NOMO-1 (cell line): ENCODE results near the gene AP5M1.
"Not testable (repeated sequence)": the region's sequence is repeated elsewhere in the genome, so short reads cannot be mapped to it uniquely, and the experiment has no call there.

Experiments
- DNase-seq, 2 experiments: peaks; one replicate each; lab custom pipeline; 2025; ENCODE audit not compliant: unreplicated experiment in 2 of 2; lab: John Stamatoyannopoulos, UW

The AP5M1 gene

GRCh38 chr14:57268161-57269069, at the start of gene AP5M1, which contains the start of gene EXOC5:
AP5M1 (plus strand) TSS chr14:57268971; CDS start chr14:57269315, 344 bp downstream.
EXOC5 (minus strand) TSS chr14:57268905; CDS start chr14:57268648, 257 bp downstream.
- peak; percentile 91 to 92 for DNase-seq

GRCh38 chr14:57221931-57222330, 46.8 kb upstream of the AP5M1 start:
- DNase-seq: no peak

- DNase-seq: no peak
Observed at GRCh38 chr14:57227083-57227482, 41.7 kb upstream of the AP5M1 start.

- DNase-seq: not testable (repeated sequence)
Observed at GRCh38 chr14:57228320-57228719, 40.5 kb upstream of the AP5M1 start.

- no peak for DNase-seq
Observed at GRCh38 chr14:57232006-57232405, 36.8 kb upstream of the AP5M1 start.

- DNase-seq: not testable (repeated sequence)
Observed at GRCh38 chr14:57240115-57240514, 28.7 kb upstream of the AP5M1 start.

GRCh38 chr14:57243320-57243719, 25.5 kb upstream of the AP5M1 start:
- DNase-seq: no peak

- no peak for DNase-seq
Observed at GRCh38 chr14:57244106-57244505, 24.7 kb upstream of the AP5M1 start.

GRCh38 chr14:57245941-57246340, 22.8 kb upstream of the AP5M1 start:
- DNase-seq: no peak

GRCh38 chr14:57246933-57247657, 21.7 kb upstream of the AP5M1 start:
- peak in 1 of 2 experiments; percentile 55 for DNase-seq

- DNase-seq: no peak
Observed at GRCh38 chr14:57254884-57255283, 13.9 kb upstream of the AP5M1 start.

GRCh38 chr14:57258221-57258620, 10.6 kb upstream of the AP5M1 start:
- not testable (repeated sequence) for DNase-seq

- DNase-seq: no peak
Observed at GRCh38 chr14:57259672-57260071, 9.1 kb upstream of the AP5M1 start.

GRCh38 chr14:57261604-57262003, 7.2 kb upstream of the AP5M1 start:
- no peak for DNase-seq

- DNase-seq: no peak
Observed at GRCh38 chr14:57262117-57262516, 6.7 kb upstream of the AP5M1 start.

- DNase-seq: no peak
Observed at GRCh38 chr14:57266065-57266464, 2.7 kb upstream of the AP5M1 start.

- DNase-seq: no peak
Observed at GRCh38 chr14:57273236-57273635, 4.5 kb downstream of the AP5M1 start.

GRCh38 chr14:57274551-57274950, 5.8 kb downstream of the AP5M1 start:
- DNase-seq: no peak

GRCh38 chr14:57275023-57275664, 6.4 kb downstream of the AP5M1 start:
- no peak for DNase-seq

GRCh38 chr14:57277062-57277461, 8.3 kb downstream of the AP5M1 start:
- DNase-seq: no peak

- DNase-seq: no peak
Observed at GRCh38 chr14:57287745-57288144, 19.0 kb downstream of the AP5M1 start.
